Neural progenitor cell (in vitro differentiated cells): Measurements from ENCODE around the gene KLF16.

Source experiments
- EZH2 ChIP-seq: fragments of 200-600 bp; sonication (generic); IDR thresholded peaks from 2 replicates; pipeline ENCODE4 v1.6.1; 2017; ENCODE audit warnings: antibody characterized with exemption, mild to moderate bottlenecking, moderate library complexity
- TF ChIP-seq, protein P1 (sequence below): fragments of 200-600 bp; sonication (generic); IDR thresholded peaks from 2 replicates; pipeline ENCODE4 v1.5.1; 2017; ENCODE audit warnings: antibody characterized with exemption, mild to moderate bottlenecking

DNA sequence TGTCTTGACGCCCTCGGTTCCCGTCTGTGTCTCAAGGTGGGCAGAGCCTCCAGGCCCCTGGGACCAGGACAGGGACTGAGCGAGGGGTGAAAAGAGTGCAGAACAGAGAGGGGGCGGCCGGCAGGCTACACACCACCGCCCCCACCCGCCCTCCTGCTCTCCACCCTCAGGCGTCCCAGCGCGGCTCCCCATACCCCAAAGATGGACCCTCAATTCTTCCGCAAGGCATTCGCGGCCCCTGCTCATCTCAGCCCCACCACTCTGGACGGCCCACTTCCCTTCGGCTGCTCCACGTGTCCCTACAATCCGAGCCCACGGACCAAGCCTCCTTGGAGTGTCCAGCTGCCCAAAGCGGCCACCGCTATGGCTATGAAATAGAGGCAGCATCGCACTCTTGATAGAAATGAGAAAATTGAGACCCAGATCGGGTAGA is 1.8 kb downstream of the KLF16 start:
- TF ChIP-seq, protein P1, sequence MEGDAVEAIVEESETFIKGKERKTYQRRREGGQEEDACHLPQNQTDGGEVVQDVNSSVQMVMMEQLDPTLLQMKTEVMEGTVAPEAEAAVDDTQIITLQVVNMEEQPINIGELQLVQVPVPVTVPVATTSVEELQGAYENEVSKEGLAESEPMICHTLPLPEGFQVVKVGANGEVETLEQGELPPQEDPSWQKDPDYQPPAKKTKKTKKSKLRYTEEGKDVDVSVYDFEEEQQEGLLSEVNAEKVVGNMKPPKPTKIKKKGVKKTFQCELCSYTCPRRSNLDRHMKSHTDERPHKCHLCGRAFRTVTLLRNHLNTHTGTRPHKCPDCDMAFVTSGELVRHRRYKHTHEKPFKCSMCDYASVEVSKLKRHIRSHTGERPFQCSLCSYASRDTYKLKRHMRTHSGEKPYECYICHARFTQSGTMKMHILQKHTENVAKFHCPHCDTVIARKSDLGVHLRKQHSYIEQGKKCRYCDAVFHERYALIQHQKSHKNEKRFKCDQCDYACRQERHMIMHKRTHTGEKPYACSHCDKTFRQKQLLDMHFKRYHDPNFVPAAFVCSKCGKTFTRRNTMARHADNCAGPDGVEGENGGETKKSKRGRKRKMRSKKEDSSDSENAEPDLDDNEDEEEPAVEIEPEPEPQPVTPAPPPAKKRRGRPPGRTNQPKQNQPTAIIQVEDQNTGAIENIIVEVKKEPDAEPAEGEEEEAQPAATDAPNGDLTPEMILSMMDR = no peak
- peak; percentile 76 for TF ChIP-seq EZH2
